Measurements from ENCODE around the gene HERC4. TPM values are rescaled to one million over a fixed set of nuclear protein-coding genes. Genes with fewer than 3 reads are reported as not detected.
"Not testable (repeated sequence)": the region's sequence is repeated elsewhere in the genome, so short reads cannot be mapped to it uniquely, and the experiment has no call there.

Gene HERC4
- total RNA-seq, 2 donors from 2014 or later: 22.0 to 22.5 TPM

GRCh38 chr10:67883710-67884312, 191.3 kb downstream of the HERC4 start:
- Histone ChIP-seq H3K36me3 (peaks cover 14% of the 10 kb centered on the region), H3K27ac (peak overlapping the region; percentile 89 to 94), H3K27me3 (no peaks in the 10 kb centered on the region), H3K4me1 (peaks cover 0 to 19% of the 10 kb centered on the region in 2 donors), H3K9me3 (no peaks in the 10 kb centered on the region), H3K4me3 (peak overlapping the region; percentile 77 to 82)
- DNase-seq (ENCODE audit: low spot score): no peak
- TF ChIP-seq, protein P1, sequence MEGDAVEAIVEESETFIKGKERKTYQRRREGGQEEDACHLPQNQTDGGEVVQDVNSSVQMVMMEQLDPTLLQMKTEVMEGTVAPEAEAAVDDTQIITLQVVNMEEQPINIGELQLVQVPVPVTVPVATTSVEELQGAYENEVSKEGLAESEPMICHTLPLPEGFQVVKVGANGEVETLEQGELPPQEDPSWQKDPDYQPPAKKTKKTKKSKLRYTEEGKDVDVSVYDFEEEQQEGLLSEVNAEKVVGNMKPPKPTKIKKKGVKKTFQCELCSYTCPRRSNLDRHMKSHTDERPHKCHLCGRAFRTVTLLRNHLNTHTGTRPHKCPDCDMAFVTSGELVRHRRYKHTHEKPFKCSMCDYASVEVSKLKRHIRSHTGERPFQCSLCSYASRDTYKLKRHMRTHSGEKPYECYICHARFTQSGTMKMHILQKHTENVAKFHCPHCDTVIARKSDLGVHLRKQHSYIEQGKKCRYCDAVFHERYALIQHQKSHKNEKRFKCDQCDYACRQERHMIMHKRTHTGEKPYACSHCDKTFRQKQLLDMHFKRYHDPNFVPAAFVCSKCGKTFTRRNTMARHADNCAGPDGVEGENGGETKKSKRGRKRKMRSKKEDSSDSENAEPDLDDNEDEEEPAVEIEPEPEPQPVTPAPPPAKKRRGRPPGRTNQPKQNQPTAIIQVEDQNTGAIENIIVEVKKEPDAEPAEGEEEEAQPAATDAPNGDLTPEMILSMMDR (IDR thresholded peaks at IDR 0.05): no peak

GRCh38 chr10:67878133-67878532, 196.9 kb downstream of the HERC4 start:
- no peaks in the 10 kb centered on the region for H3K27me3 ChIP-seq
- TF ChIP-seq, protein P1 (IDR thresholded peaks at IDR 0.05): no peak
- no peak for DNase-seq (ENCODE audit: low spot score)
- H3K4me1 ChIP-seq: no peaks in the 10 kb centered on the region
- H3K4me3 ChIP-seq: no peak overlapping the region
- H3K9me3 ChIP-seq: no peaks in the 10 kb centered on the region
- no peak overlapping the region for H3K27ac ChIP-seq
- no peaks in the 10 kb centered on the region for H3K36me3 ChIP-seq

GRCh38 chr10:67877421-67877820, 197.7 kb downstream of the HERC4 start:
- DNase-seq (ENCODE audit: low spot score); H3K4me1 ChIP-seq; H3K36me3 ChIP-seq; H3K9me3 ChIP-seq; H3K27ac ChIP-seq; H3K4me3 ChIP-seq; H3K27me3 ChIP-seq: not testable (repeated sequence)

- Histone ChIP-seq H3K27ac (no peak overlapping the region), H3K4me3 (no peak overlapping the region), H3K36me3 (no peaks in the 10 kb centered on the region), H3K4me1 (no peaks in the 10 kb centered on the region), H3K27me3 (no peaks in the 10 kb centered on the region), H3K9me3 (no peaks in the 10 kb centered on the region)
- TF ChIP-seq, protein P1 (IDR thresholded peaks at IDR 0.05): no peak
- no peak for DNase-seq (ENCODE audit: low spot score)
These were observed 199.5 kb downstream of the HERC4 start for GRCh38 chr10:67875340-67876238.

Other genes with a start within 250 kb of the HERC4 start
- 1 to 10 TPM; 2.6 to 6.0 TPM for gene DNAJC12, start 237.1 kb downstream of the HERC4 start, total RNA-seq
- gene SIRT1, start 190.6 kb downstream of the HERC4 start, total RNA-seq: 10 to 100 TPM; 10.4 to 12.1 TPM
- 100 to 1,000 TPM in 1 of 2 donors, 10 to 100 TPM in 1; 93.5 to 145 TPM for gene MYPN, start 34.2 kb upstream of the HERC4 start, total RNA-seq
- gene ATOH7, start 156.8 kb upstream of the HERC4 start, total RNA-seq: not detected

Measured in right atrium auricular region (tissue), 2 donors.